ENCODE measurements around the gene TLE6.

DNA sequence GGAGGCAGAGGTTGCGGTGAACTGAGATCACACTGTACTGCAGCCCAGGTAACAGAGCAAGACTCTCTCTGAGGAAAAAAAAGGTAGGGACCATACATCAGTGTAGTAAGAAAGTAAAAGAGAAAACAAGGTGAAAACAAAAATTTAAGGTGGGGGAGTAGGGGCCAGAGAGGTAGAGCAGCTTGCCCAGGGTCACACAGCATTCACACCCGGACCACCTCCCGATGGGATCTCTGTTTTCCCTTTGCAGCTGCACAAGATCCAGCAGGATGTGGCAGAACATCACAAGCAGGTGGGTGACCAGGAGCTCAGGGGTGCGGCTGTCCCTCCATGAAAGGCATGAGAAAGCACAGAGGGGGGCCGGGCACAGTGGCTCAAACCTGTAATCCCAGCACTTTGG lies 4.5 kb downstream of the TLE6 start:
- TF ChIP-seq, protein P1, sequence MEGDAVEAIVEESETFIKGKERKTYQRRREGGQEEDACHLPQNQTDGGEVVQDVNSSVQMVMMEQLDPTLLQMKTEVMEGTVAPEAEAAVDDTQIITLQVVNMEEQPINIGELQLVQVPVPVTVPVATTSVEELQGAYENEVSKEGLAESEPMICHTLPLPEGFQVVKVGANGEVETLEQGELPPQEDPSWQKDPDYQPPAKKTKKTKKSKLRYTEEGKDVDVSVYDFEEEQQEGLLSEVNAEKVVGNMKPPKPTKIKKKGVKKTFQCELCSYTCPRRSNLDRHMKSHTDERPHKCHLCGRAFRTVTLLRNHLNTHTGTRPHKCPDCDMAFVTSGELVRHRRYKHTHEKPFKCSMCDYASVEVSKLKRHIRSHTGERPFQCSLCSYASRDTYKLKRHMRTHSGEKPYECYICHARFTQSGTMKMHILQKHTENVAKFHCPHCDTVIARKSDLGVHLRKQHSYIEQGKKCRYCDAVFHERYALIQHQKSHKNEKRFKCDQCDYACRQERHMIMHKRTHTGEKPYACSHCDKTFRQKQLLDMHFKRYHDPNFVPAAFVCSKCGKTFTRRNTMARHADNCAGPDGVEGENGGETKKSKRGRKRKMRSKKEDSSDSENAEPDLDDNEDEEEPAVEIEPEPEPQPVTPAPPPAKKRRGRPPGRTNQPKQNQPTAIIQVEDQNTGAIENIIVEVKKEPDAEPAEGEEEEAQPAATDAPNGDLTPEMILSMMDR (conservative IDR thresholded peaks at IDR 0.05; ENCODE audit: low read depth, low read length): no peak
- no peak for TF ChIP-seq CHD1 (IDR thresholded peaks at IDR 0.05; ENCODE audit: low read depth, low read length)
- no peak for TF ChIP-seq MAFK (IDR thresholded peaks at IDR 0.05; ENCODE audit: low read depth, low read length)
- TF ChIP-seq MXI1 (IDR thresholded peaks at IDR 0.05; ENCODE audit: borderline replicate concordance, low read depth, low read length): no peak
- no peak for TF ChIP-seq POLR2A (IDR thresholded peaks at IDR 0.05; ENCODE audit: low read depth, low read length)
